HCT116 (cell line): ENCODE results near the gene BLOC1S3. TPM values are rescaled to one million over a fixed set of nuclear protein-coding genes. Genes with fewer than 3 reads are reported as not detected.

Source experiments
- ATAC-seq: fragments of 200-7000 bp; cut with Tn5 transposase; 2 replicates; pipeline ENCODE4 v1.9.1; 2020; ENCODE audit warnings: mild to moderate bottlenecking, moderate library complexity
- BruUV-seq: library from RNA; stranded (reverse); fragments of 400-500 nt; replicated peaks from 2 replicates; lab custom pipeline; 2021; lab: Mats Ljungman, UMichigan
- CTCF ChIA-PET: fragments of 300-600 bp; sonication (Branson Sonifier 250); formaldehyde crosslinking; loops from one replicate; lab custom pipeline; 2021; ENCODE audit warnings: antibody characterized with exemption; lab: Charles Lee
- POLR2A ChIA-PET: fragments of 300-600, 350-600 bp; sonication (Branson Sonifier 250); formaldehyde crosslinking; loops from one replicate; lab custom pipeline; 2021; ENCODE audit warnings: antibody characterized with exemption; lab: Charles Lee
- RAD21 ChIA-PET, 2 experiments: fragments of 300-600 bp; sonication (Branson Sonifier 250); formaldehyde crosslinking; loops; one replicate each; lab custom pipeline; 2023; ENCODE audit warnings: low total read pairs in 2 of 2; ENCODE audit not compliant: uncharacterized antibody in 2 of 2, unreplicated experiment in 2 of 2, low non-redundant PET in 1 of 2; lab: Charles Lee
- DNase-seq: peaks from one replicate; pipeline ENCODE4 v3.0.0-alpha.2; 2010; ENCODE audit warnings: low read depth, low spot score
- H2AFZ ChIP-seq: fragments of 200-600 bp; shearing (Covaris generic), sonication (generic); 2 replicates; pipeline ENCODE4 v1.6.1; 2017; ENCODE audit warnings: low read depth, mixed run types, mixed read lengths, antibody characterized with exemption, low read length; ENCODE audit not compliant: poor library complexity, severe bottlenecking
- H3K27ac ChIP-seq: 2 replicates; pipeline ENCODE4 v1.5.1; 2012; ENCODE audit warnings: low read depth, low read length
- H3K27me3 ChIP-seq: fragments of 200-600 bp; sonication (generic); 2 replicates; pipeline ENCODE4 v1.6.1; 2016; ENCODE audit warnings: mixed run types, low read length, mixed read lengths; ENCODE audit not compliant: insufficient read depth
- H3K36me3 ChIP-seq, 2 experiments: fragments of 200-500 bp in 1 of 2; fragments of 200-600 bp in 1 of 2; sonication (Bioruptor generic) in 1 of 2; sonication (generic) in 1 of 2; 2 replicates each; pipeline versions ENCODE4 v1.5.1 to v1.6.1; 2014 to 2016; ENCODE audit warnings: low read length in 2 of 2, inconsistent platforms in 1 of 2, mixed read lengths in 1 of 2, mixed run types in 1 of 2; ENCODE audit not compliant: insufficient read depth in 2 of 2, control insufficient read depth in 1 of 2
- H3K4me1 ChIP-seq, 2 experiments: fragments of 200-600 bp in 1 of 2; sonication (generic) in 1 of 2; 2 replicates each; pipeline versions ENCODE4 v1.5.1 to v1.6.1; 2012 to 2017; ENCODE audit warnings: low read length in 2 of 2, inconsistent platforms in 1 of 2, mild to moderate bottlenecking in 1 of 2, mixed read lengths in 1 of 2, mixed run types in 1 of 2, moderate library complexity in 1 of 2; ENCODE audit not compliant: insufficient read depth in 2 of 2, control insufficient read depth in 1 of 2
- H3K4me2 ChIP-seq: fragments of 200-600 bp; sonication (generic); 2 replicates; pipeline ENCODE4 v1.6.1; 2017; ENCODE audit warnings: mixed run types, low read length, mixed read lengths
- H3K4me3 ChIP-seq, 2 experiments: fragments of 200-600 bp in 1 of 2; sonication (generic) in 1 of 2; replicated peaks in 1 of 2; 2 replicates each; pipeline ENCODE4 v1.5.1; 2011 to 2016; ENCODE audit warnings: low read length in 2 of 2, control low read depth in 1 of 2, low read depth in 1 of 2, mild to moderate bottlenecking in 1 of 2, mixed read lengths in 1 of 2, mixed run types in 1 of 2
- H3K79me2 ChIP-seq: fragments of 200-600 bp; sonication (generic); 2 replicates; pipeline ENCODE4 v1.6.1; 2017; ENCODE audit warnings: mild to moderate bottlenecking, mixed run types, low read length, moderate library complexity, mixed read lengths; ENCODE audit not compliant: insufficient read depth
- H3K9ac ChIP-seq: fragments of 200-600 bp; sonication (generic); 2 replicates; pipeline ENCODE4 v1.6.1; 2016; ENCODE audit warnings: low read length, mixed read lengths
- H3K9me2 ChIP-seq: fragments of 200-600 bp; sonication (generic), shearing (Covaris generic); 2 replicates; pipeline ENCODE4 v1.6.1; 2017; ENCODE audit warnings: mixed run types, mild to moderate bottlenecking, moderate library complexity; ENCODE audit not compliant: insufficient read depth
- H3K9me3 ChIP-seq, 2 experiments: fragments of 200-500 bp in 1 of 2; fragments of 200-600 bp in 1 of 2; sonication (Bioruptor generic) in 1 of 2; sonication (generic) in 1 of 2; 2 replicates each; pipeline ENCODE4 v1.6.1; 2014 to 2017; ENCODE audit warnings: low read length in 2 of 2, mixed read lengths in 2 of 2, inconsistent platforms in 1 of 2, low read depth in 1 of 2, mild to moderate bottlenecking in 1 of 2, mixed run types in 1 of 2, moderate library complexity in 1 of 2; ENCODE audit not compliant: control insufficient read depth in 1 of 2, insufficient read depth in 1 of 2
- H4K20me1 ChIP-seq: fragments of 200-600 bp; sonication (generic), shearing (Covaris generic); 2 replicates; pipeline ENCODE4 v1.6.1; 2017; ENCODE audit warnings: mixed run types, mild to moderate bottlenecking, moderate library complexity; ENCODE audit not compliant: insufficient read depth
- ATF3 ChIP-seq: IDR thresholded peaks from 2 replicates; pipeline ENCODE4 v1.6.1; 2012
- CBX3 ChIP-seq: IDR thresholded peaks from 2 replicates; pipeline ENCODE4 v1.6.1; 2012; ENCODE audit warnings: low read depth
- CTCF ChIP-seq, 3 experiments: fragments of 200-600 bp in 1 of 3; sonication (generic) in 1 of 3; IDR thresholded peaks in 2 of 3; conservative IDR thresholded peaks in 1 of 3; 2 replicates each; pipeline ENCODE4 v1.5.1; 2012 to 2017; ENCODE audit warnings: low read depth in 2 of 3, low read length in 2 of 3, antibody characterized with exemption in 1 of 3, borderline replicate concordance in 1 of 3, control low read depth in 1 of 3, mild to moderate bottlenecking in 1 of 3, mixed read lengths in 1 of 3, mixed run types in 1 of 3, moderate library complexity in 1 of 3; ENCODE audit not compliant: insufficient read depth in 1 of 3
- EGR1 ChIP-seq: IDR thresholded peaks from 2 replicates; pipeline ENCODE4 v1.6.1; 2012; ENCODE audit warnings: low read depth
- EZH2 ChIP-seq: fragments of 200-600 bp; sonication (generic); IDR thresholded peaks from 2 replicates; pipeline ENCODE4 v1.6.1; 2017; ENCODE audit warnings: antibody characterized with exemption, mixed run types
- EZH2phosphoT487 ChIP-seq: fragments of 200-600 bp; IDR thresholded peaks from 2 replicates; pipeline ENCODE4 v1.6.1; 2018; ENCODE audit warnings: antibody characterized with exemption, borderline replicate concordance
- JUND ChIP-seq: IDR thresholded peaks from 2 replicates; pipeline ENCODE4 v1.6.1; 2012
- MAX ChIP-seq: IDR thresholded peaks from 2 replicates; pipeline ENCODE4 v1.6.1; 2012
- POLR2AphosphoS5 ChIP-seq: IDR thresholded peaks from 2 replicates; pipeline ENCODE4 v1.6.1; 2011; ENCODE audit warnings: mild to moderate bottlenecking, low read depth, low read length, moderate library complexity
- RAD21 ChIP-seq: IDR thresholded peaks from 2 replicates; pipeline ENCODE4 v1.6.1; 2012; ENCODE audit warnings: low read depth, mild to moderate bottlenecking
- REST ChIP-seq: IDR thresholded peaks from 2 replicates; pipeline ENCODE4 v1.6.1; 2012; ENCODE audit warnings: low read depth
- SIN3A ChIP-seq: IDR thresholded peaks from 2 replicates; pipeline ENCODE4 v1.6.1; 2012; ENCODE audit warnings: low read depth
- SP1 ChIP-seq: IDR thresholded peaks from 2 replicates; pipeline ENCODE4 v1.6.1; 2012; ENCODE audit warnings: low read depth
- SRF ChIP-seq: IDR thresholded peaks from 2 replicates; pipeline ENCODE4 v1.6.1; 2012; ENCODE audit warnings: low read depth
- TCF7L2 ChIP-seq: IDR thresholded peaks from 2 replicates; pipeline ENCODE4 v1.7.0; 2011; ENCODE audit warnings: borderline replicate concordance, inconsistent platforms; ENCODE audit not compliant: insufficient read depth, insufficient read length; ENCODE audit errors: extremely low read depth
- YY1 ChIP-seq: IDR thresholded peaks from 2 replicates; pipeline ENCODE4 v1.6.1; 2011; ENCODE audit warnings: low read length, low read depth, moderate library complexity, mild to moderate bottlenecking; ENCODE audit not compliant: insufficient replicate concordance; ENCODE audit errors: extremely low read depth
- ZBTB33 ChIP-seq: IDR thresholded peaks from 2 replicates; pipeline ENCODE4 v1.6.1; 2011; ENCODE audit warnings: mild to moderate bottlenecking, low read length, moderate library complexity; ENCODE audit not compliant: insufficient replicate concordance; ENCODE audit errors: extremely low read depth
- ZFX ChIP-seq: fragments of 450-650 bp; IDR thresholded peaks from 2 replicates; pipeline ENCODE4 v1.6.1; 2017
- intact Hi-C: fragments of 100-400 bp; cut with micrococcal nuclease; formaldehyde crosslinking; loops from 2 replicates; pipeline ENCODE4 v1.10.0; 2022
- total RNA-seq: library from RNA; stranded (reverse); gene quantifications from one replicate; pipeline ENCODE4 v1.2.1, GENCODE V29; 2021; ENCODE audit not compliant: unreplicated experiment

The BLOC1S3 gene
- total RNA-seq, 1 experiment from 2014 or later = 12.2 TPM

GRCh38 chr19:45223879-45224278, 45.3 kb downstream of the BLOC1S3 start (continued):
- TF ChIP-seq ATF3 (no peak), CBX3 (no peak), RAD21 (no peak), POLR2AphosphoS5 (no peak)

- no peaks in the 10 kb centered on the region for H3K9me3 ChIP-seq
- BruUV-seq = no TSS peak
- no peak overlapping the region for H3K27ac ChIP-seq
- ChIA-PET RAD21 (no interaction called here), POLR2A (no interaction called here), CTCF (no interaction called here)
- no peaks in the 10 kb centered on the region for H3K27me3 ChIP-seq
- H3K4me2 ChIP-seq = no peak overlapping the region
- H3K9me2 ChIP-seq = no peaks in the 10 kb centered on the region
- H3K79me2 ChIP-seq = no peaks in the 10 kb centered on the region
- no peak for DNase-seq
- H3K9ac ChIP-seq = no peak overlapping the region
- H2AFZ ChIP-seq = no peak overlapping the region
- H3K4me1 ChIP-seq = no peaks in the 10 kb centered on the region
- intact Hi-C loops = no loop called here
- H3K4me3 ChIP-seq = no peak overlapping the region
- no peaks in the 10 kb centered on the region for H4K20me1 ChIP-seq
- ATAC-seq = no peak
- no peaks in the 10 kb centered on the region for H3K36me3 ChIP-seq
- TF ChIP-seq JUND = no peak
- TF ChIP-seq YY1 = no peak
- no peak for TF ChIP-seq EGR1
- no peak for TF ChIP-seq MAX
- no peak for TF ChIP-seq TCF7L2
- no peak for TF ChIP-seq ZFX
- TF ChIP-seq EZH2phosphoT487 = no peak
- TF ChIP-seq RAD21 = no peak
- no peak for TF ChIP-seq ZBTB33
- no peak for TF ChIP-seq SIN3A
- TF ChIP-seq REST = no peak
- TF ChIP-seq CBX3 = no peak
- no peak for TF ChIP-seq SRF
- TF ChIP-seq ATF3 = no peak
- TF ChIP-seq EZH2 = no peak
- no peak for TF ChIP-seq SP1
- no peak for TF ChIP-seq CTCF (IDR thresholded peaks at IDR 0.05 in 2 of 3, conservative IDR thresholded peaks at IDR 0.05 in 1 of 3; ENCODE audit: borderline replicate concordance in 1 of 3, insufficient read depth in 1 of 3, low read depth in 2 of 3, low read length in 2 of 3)
These were observed 46.1 kb downstream of the BLOC1S3 start for GRCh38 chr19:45224645-45225044.
